Measurements from ENCODE around the gene VSNL1.
"Not testable (repeated sequence)": the region's sequence is repeated elsewhere in the genome, so short reads cannot be mapped to it uniquely, and the experiment has no call there.

Gene VSNL1

DNA sequence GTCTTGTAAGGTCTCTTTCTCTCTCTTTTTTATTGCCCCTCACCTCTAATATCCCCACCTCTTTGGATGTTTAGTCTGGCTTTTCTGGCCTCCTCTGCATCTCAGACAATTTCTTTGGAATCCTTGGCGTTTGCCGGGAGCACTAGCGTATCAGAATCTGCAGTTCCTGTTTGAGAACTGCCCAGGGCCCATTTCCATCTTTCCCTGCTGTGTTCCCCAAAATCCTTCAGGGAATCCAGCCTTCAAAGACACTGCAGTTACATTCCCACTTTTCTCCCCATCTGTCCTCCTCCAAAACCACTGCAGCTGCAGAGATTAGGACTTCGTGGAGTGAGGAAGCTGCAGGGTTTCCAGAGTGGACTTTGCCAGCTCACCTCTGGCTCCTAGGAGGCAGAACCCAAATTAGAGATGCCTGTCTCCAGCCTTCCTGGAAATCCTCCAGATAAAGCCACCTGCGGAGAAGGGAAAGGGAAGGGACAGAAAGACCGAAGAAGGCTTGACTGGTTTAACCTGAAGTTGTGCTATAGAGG is 2.7 kb downstream of the VSNL1 start:
- DNase-seq, result no peak

DNA sequence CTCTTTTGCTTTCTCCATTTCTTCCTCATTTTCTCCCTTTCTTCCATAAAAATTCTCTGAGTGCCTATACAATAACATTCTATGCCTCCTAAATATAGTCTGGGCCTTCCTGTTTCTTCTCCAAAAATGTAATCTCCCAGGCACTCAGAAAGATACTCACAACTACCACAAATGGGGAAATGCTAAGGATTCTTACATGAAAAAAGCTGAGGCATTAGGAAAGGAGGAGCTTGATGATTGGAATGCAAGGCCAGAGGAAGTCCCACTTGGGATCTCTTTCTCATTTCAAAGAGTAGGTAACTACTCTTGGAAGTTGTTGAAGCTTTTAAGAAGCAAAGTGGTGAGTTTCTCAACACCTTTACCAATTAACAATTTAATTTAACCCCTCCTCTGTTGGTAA is 3.4 kb downstream of the VSNL1 start:
- no peak for DNase-seq

DNA sequence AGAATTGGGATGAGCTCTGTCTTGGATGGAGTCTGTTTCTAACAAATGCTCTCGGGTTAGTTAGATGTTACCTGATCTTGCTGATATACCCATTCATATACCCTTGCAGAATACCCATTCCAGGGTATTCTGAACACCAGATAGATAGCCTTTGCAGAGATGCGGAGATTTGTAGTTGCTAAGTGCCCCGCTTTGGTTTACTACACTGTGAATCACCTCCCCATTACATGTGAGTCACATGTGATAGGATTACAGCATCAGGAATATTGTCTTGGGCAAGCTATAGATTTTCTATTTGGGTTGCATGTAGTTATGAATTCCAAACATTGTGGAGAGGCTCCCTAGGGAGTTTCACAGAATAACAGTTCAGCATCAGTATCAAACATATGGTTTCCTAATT is 3.8 kb downstream of the VSNL1 start:
- no peak for DNase-seq

DNA sequence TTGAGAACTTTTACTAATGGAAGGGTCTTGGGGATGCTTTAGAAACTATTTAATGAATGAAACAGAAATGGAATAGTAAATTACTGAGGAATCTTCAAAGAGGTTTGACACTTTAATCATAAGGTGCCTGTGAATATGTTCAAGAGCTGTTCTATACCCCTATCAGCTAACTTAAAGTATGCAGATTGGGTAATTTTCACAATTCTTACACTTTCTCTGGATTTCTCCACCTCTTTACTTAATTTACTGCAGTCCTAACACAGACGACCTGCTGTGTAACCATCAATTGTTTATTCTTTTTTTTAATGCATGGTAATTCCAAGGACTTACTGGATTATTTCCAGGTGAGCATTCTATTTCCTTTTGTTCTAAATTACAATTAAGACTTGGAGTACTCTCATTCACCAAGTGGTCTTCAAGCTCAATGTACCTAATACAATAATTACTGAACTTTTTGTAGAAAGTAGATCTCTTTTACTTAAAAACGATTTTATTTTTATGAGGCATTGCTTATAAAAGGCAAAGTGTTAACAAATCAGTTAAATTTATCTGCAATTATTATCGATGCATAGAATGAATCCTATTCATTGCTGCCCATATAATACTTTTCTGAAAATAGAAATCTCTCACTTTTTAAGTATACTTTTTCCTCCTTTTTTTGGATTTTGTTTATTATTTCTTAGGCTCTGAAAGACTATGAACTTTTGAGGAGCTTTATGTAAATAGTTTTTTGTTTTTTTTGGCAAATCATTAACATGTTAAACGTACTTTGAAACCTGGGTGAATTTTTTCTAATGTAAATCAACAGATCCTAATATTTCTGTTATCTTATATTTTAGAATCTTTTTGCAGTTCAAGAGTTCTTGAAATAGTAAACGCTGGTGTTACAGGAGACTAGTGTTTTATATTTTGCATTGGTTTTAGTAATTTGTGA is 5.5 kb downstream of the VSNL1 start:
- no peak for DNase-seq

DNA sequence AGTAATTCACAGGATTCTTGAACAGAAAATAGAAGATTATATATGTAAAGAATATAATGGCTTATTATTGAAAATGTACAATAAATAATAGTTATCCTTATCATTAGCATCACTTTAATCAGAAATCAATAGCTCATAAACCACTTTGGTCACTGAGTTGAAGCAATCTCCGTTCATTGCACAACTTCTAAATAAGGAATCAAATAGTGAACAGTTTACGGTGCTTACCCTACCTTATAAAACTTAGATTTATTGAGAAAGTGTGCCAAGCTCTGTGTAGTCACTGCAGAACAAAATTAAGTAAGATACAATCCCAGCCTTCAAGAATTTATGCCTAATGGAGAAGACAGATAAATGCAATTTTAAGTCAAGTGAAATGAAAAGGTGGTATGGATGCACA is 6.7 kb downstream of the VSNL1 start:
- no peak for DNase-seq

DNA sequence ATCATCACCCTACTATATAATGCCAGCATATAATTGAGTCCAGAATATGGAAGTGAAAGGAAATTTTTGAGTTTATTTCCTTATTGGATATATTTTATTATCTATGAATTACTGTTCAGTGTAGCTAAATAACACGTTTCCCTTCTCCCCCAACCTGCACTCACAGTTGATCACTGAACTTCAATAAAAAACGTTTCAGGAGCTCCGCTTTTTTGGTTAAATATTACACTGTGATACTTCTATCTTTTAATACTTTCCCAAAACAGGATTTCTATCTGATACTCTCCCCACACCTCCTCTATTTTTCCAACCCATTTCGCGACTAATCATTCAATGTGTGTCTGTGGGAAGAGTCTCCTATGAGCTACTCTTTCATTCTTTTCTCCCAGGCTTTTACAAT is 7.2 kb downstream of the VSNL1 start:
- no peak for DNase-seq

DNA sequence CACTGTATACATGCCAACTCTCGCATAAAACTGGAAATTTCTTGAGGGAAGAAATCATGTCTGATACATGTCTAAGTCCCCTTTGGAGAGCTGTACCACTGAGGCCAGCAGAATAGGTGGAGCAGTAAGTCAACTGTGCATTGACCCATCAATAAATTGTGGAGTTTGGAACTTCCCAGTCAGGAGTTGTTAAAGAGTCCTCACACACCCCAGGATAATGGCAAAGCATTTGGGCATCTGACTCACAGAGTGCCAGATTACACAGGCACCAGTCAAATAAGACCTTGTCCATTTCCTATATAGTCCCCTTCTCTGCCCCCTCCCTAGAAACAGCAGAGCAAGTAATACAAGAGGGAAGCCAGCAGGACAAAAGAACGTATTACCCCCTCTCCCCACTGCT is 10.4 kb downstream of the VSNL1 start:
- DNase-seq, result no peak

DNA sequence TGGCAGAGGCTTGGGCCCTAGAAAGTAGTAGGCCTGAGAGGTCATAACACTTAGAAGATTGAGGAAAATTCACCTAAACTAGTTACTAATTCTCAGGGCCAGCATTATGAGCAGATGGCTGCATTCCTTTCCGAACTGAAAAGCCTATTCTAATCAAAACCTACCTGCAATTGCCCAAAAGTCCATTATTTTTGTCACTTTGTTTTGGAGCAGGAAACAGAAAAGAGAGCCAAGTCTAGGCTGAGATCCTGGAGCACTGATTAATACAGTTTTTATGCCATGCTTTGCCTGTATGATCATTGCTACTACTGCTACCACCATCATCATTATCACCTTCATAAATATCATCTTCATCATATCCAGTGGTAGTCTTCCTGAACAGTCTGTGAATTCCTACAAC is 14.7 kb downstream of the VSNL1 start:
- DNase-seq, result no peak

DNA sequence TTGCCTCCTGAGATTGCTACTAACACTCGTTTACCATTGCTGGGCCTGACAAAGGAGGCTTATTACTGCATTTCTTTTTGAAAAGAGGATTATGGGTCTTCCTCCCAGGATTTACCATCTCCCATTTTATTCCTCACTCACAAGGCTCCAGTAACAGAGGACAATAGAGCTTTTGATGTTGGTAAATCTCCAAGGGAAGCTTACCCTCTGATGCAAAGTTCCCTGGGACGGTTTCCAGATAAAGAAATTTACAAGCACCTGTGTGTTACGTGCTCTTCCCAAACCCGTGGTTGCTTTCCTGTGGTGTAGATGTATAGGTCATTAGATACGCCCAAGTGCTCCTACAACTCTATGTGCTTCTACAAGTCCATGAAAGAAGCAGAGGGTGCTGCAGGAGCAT is 17.1 kb downstream of the VSNL1 start:
- DNase-seq, result no peak

DNA sequence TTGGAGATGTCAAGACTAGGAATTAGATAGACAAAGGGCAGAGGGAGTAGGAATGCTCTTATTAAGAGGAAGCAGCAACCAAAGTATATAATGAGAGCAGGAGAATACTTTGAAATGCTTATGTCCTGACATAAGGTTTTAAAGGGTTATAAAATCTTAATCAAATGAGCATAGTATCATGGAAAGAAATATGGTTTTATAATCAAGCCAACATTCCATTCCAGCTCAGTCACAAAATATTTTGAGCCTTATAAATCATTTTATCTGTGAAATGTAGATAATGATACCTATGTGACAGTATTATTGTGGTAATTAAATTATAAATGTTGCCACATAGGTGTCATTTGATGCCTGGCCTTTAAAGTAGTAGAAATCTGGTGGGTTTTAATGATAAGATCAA is 17.6 kb downstream of the VSNL1 start:
- DNase-seq, result no peak

DNA sequence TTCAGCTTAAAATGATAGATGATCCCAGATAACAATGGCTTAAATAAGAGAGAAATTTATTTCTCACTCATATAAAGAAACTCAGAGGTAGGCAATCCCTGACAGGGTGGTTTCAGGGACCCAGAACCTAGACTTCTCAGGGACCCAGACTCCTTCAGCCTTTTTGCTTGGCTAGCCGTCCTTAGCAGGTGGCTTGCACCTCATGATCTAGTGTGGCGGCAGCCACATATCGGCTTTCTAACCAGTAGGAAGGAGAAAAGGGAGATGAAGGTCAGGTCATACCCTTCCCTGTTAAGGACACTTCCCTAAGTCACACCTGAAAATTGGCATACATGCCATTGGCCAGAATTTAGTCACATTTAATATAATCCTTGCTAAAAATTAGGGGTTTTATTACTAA is 18.4 kb downstream of the VSNL1 start:
- DNase-seq, result no peak

DNA sequence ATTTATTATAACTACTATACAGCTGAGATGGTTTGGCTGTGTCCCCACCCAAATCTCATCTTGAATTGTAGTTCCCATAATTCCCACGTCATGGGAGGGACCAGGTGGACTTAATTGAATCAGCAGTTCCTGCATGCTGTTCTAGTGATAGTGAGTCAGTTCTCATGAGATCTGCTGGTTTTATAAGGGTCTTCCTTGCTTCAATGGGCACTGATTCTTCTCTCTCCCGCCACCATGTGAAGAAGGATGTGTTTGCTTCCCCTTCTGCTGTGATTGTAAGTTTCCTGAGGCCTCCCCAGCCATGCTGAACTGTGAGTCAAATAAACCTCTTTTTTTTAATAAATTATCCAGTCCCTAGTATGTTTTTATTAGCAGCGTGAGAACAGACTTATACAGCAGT is 25.2 kb downstream of the VSNL1 start:
- not testable (repeated sequence) for DNase-seq

DNA sequence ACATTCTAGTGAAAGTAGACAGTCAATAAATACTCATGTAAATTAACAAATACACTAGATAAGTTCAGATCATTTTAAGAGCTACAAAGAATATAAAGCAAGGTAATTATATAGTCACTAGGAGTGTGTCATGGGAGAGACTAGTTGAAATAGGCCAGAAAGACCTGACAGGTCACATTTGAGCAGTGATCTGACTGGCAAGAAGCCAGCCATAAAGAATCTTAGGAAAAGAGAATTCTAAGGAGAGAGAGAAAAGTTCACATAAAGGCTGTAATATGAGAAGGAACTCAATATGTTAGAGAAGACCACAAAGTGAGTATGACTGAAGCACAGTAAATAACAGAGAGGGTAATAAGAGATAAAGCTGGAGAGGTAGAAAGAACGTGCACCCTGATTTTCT is 31.2 kb downstream of the VSNL1 start:
- no peak for DNase-seq

DNA sequence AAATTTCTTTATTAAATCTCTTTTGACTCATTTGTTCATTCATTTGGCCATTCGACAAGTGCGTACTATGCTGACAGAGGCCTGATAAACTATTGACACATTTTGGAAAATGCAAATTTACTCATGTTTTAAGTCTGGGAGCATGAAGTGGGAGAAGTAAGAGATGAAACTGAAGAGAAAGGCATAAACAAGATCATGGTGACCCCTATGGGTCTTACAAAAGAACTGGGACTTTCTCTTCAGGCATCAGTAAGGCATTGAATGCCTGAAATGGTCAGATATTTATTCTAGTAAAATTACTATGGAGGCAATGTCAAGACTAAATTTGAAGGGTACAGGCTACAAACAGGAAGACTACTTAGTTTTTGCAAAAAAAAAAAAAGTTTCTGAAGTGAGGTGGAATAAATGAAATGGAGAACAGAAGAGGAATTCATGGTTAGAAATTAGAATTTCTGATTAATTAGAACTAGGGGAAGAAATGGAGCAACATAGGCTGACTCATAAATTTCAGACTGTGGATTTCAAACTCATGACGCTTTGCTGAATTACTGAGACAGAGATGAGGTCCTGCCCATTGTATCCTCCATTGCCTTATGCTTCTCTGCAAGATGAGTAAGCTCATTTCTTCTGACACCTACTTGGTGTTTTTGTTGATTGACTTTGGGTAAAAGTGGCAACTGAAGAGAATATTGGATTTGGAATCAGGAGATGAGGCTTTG is 32.7 kb downstream of the VSNL1 start:
- no peak for DNase-seq

DNA sequence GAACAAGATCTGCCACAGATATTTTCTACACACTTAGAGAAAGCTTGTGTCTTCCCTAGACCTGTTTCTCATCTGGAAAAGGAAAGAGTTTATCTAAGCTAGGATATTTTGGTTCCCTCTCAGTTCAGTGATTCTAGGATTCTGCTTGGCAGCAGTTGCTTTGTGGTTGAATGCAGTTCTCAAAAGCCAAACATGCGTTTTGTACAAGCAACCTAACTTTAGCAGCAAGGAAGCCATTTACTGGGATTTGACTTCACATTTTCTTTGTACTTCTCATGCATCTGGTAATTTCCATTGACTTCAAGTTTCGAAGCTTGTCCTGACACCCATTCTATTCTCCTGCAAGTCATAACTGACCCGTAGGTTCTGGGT is 33.3 kb downstream of the VSNL1 start:
- DNase-seq, result no peak

DNA sequence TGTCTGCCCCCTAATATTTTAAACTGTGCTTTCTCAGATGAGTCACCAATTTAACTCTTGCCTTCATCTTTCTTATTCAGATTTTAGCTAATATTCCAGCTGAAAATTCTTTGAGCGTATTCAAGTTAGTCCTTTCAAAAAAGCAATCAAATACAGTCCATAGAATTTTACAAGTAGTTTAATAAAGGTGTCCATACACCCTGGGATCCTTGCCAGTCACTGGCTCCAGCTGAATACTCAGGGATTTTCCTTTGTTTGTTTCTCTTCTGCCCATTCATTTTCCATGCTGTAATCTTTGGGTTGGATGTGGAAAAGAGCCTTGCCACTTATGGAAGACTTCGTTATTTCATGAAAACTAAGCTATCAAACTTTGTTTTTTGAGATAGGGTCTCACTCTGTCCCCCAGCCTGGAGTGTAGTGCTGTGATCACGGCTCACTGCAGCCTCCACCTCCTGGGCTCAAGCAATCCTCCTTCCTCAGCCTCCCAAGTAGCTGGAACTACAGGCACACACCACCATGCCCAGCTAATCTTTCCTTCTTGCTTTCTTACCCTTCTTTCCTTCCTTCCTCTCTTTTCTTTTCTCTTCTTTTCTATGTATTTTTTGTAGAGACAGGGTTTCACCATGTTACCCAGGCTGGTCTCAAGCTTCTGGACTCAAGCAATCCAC is 34.0 kb downstream of the VSNL1 start:
- no peak for DNase-seq

DNA sequence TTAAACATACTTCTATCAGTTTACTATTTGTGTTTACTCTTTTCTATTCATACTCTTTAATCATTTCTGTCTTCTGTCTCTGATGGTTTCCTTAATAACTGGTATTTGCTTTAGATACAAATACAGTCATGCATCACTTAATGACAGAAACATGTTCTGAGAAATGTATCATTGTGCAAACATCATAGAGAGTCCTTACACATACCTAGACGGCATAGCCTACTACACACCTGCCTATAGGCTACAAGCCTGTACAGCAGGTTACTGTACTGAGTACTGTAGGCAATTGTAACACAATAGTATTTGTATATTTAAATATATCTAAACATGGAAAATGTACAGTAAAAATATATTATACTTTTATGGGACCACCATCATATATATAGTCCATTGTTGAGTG is 36.3 kb downstream of the VSNL1 start:
- DNase-seq, result no peak

DNA sequence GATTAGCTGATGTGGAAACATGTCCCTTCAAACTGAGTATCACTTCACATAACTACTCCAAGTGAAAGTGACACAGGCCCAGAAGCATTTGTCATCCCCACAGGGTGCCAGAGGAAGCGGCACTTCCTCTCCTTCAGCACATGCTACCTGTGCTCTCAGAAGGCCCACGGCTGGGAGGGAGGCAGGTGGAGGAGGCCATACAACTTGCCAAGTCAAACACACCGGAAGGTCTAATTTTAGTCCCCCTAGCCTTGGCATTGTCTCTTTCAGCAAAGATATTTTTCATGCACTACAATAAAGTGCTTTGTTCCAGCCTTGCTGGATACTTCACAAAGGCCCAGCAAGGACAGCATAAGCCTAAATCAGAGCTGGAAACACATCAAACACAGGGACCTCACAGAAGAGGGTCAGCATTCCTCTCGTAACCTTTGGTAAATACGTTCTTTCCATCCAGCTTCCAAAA is 38.0 kb downstream of the VSNL1 start:
- no peak for DNase-seq

DNA sequence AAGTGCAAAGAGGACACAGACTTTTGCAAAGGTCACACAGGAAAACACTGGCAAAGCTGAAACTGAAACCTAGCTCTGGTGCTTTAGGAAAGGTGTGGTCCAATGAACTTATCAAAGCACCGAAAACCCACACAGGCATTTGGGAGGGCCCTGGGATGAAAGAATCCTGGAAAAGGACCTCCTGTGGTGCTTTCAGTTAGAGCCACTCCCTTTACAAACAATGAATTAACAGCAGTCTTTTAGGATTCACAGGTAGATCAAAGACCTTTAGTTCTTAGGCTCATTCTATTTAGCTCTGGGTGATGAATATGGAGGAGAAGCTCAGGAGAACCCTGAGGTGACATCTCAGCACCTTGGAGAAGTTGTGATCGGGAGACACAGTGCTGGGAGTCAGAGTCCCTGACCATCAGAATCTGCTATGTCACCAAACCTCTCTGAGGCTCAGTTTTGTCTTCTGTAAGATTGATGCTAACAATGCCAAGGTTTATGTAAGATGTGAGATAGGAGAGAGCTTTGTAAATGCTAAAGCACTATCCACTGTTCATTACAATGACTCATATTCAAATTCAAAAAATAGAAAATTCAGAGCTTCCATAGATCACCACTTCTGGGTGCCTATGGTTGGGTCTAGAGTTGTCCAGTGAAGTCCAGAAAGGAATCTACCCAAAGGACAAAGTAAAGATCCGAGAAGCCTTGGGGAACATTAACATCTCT is 39.3 kb downstream of the VSNL1 start:
- no peak for DNase-seq

DNA sequence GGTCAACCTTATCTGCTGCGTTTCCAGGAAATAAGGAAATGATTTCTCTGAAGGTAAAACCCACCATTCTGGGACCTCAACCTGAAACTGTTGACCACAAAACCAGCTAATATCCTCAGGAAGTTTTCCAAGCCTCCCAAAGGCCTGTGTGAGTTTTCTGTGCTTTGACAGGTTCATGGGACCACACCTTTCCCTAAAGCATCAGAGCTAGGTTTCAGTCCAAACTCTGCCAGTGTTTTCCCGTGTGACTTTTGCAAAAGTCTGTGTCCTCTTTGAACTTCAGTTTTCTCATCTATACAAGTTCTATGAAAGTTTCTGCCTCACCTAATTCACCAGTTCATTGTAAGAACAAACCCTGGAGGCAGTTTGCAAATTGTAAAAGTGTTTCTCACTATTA is 39.8 kb downstream of the VSNL1 start:
- no peak for DNase-seq

DNA sequence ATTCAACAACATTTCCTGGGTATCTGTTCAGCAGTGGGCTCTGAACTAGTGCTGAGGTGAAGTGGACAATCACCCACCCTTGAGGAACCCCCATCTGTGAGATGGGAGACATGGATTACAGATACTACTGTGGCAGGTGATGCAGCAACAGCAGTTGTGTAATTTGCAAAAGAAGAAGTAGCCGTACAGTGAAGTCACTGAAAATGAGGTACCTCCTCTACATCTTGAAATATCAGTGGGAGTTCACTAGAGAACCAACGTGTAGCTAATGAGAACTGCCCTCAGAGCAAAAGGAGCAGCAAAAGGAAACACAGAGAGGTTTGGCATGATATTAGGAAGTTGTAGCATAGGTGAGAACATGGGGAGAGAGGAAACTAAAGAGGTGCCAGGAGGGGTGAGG is 41.3 kb downstream of the VSNL1 start:
- DNase-seq, result no peak

DNA sequence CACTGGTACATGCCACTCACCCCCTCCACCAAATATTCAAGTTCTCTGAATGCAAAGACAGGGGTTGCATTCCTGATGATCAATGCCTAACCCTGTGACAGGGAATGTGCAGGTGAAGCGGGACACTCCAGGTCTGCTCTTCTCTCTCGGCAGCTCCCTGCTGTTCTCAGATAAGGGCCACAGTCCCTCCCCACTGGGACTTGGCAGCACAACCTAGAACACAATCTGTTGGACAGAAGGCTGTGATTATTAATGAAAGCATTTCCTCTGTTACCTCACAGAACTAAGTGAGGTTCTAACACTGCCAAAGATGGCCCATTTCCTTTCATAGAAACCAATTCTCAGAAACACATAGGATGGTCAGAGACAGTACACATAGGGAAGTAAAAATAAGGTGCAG is 42.7 kb downstream of the VSNL1 start:
- DNase-seq, result no peak

DNA sequence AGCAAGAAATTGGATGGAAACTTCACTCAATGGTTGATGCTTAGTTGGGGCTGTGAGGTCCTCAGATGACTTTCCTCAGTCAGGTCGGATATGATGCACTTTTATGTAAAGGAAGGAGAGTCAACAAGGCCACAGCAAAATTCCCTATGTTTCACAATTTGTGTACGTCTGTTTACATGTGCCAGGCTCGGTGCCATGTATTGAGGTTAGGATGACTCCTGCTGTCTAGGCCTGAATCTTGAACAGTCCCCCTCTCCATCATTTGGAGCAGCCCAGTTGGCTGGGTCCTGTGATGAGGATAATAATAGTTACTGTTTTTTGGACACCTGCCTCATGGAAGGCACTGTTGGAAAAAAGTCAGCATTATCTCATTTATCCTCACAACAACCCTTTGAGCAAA is 43.1 kb downstream of the VSNL1 start:
- DNase-seq, result no peak

Data from activated CD4-positive, CD25-positive, alpha-beta regulatory T cell treated with anti-CD3 and anti-CD28 coated beads, Interleukin-2, amount 50 U/mL, for 72 hours (primary cell).